ENCODE data around the gene TLE5. TPM values are rescaled to one million over a fixed set of nuclear protein-coding genes. Genes with fewer than 3 reads are reported as not detected.

The TLE5 gene
- total and polyA plus RNA-seq, 2 experiments from 2014 or later: 260 to 308 TPM

DNA sequence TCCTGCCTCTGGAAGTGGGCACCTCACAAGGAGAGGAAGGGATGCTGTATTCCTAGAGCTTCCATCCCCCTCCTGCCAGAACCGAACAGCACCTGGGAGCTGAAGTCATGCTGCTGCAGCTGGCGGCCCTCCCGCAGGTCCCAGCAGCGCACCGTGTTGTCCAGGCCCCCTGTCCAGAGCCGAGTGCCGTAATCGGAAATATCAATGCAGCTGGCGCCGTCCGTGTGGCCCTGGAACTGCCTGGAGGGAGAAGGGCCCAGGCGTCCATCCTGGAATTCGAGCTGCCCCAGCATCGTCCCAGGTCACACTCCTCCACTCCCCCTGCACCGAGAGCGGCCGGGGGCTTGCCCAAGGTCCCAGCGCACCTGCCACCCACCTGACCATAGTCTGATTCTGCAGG lies 57.0 kb downstream of the TLE5 start:
- H3K79me2 ChIP-seq: no peaks in the 10 kb centered on the region
- H3K4me2 ChIP-seq: no peak overlapping the region
- no peaks in the 10 kb centered on the region for H4K20me1 ChIP-seq (ENCODE audit: insufficient read depth, poor library complexity, severe bottlenecking)
- no peak overlapping the region for H3K4me3 ChIP-seq
- 91% methylated on average over 18 of the region's 18 CpGs for WGBS (ENCODE audit: low lambda C conversion rate, missing lambda C conversion rate)
- no peak overlapping the region for H2AFZ ChIP-seq
- DNase-seq (ENCODE audit: low spot score): no peak
- no peak for TF ChIP-seq EZH2 (IDR thresholded peaks at IDR 0.05; ENCODE audit: borderline replicate concordance)
- no peak for TF ChIP-seq CTCF (IDR thresholded peaks at IDR 0.05; ENCODE audit: poor library complexity)
- no peak for TF ChIP-seq EZH2phosphoT487 (IDR thresholded peaks at IDR 0.05; ENCODE audit: low read depth, severe bottlenecking, unreplicated experiment)
- H3K9me2 ChIP-seq (replicated peaks; ENCODE audit: insufficient read depth): no peaks in the 10 kb centered on the region
- H3K4me1 ChIP-seq (ENCODE audit: insufficient read depth): no peaks in the 10 kb centered on the region
- H3K9me3 ChIP-seq (ENCODE audit: low read depth): no peaks in the 10 kb centered on the region
- H3K27ac ChIP-seq: no peak overlapping the region
- no peaks in the 10 kb centered on the region for H3K27me3 ChIP-seq
- H3K36me3 ChIP-seq (replicated peaks; ENCODE audit: insufficient read depth, low read depth): no peaks in the 10 kb centered on the region

DNA sequence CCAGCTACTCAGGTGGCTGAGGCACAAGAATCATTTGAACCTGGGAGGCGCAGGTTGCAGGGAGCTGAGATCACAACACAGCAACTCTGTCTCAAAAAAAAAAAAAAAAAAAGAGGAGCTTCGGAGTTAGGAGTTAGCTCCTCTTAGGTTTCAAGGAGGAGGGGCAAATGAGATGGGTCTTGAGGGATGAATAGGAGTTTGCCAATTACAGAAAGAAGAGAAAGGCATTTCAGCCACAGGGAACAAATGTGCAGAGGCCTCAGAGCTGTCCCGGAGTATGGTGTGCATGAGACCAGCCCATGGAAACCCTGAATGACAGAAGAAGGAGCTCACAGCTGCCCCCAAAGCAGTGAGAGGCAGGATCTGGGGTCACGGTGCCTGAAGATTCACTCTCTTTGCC lies 57.8 kb downstream of the TLE5 start:
- Histone ChIP-seq H3K9me3 (ENCODE audit: low read depth) (no peaks in the 10 kb centered on the region), H3K27me3 (no peaks in the 10 kb centered on the region), H3K4me3 (no peak overlapping the region), H4K20me1 (ENCODE audit: insufficient read depth, poor library complexity, severe bottlenecking) (no peaks in the 10 kb centered on the region), H3K4me1 (ENCODE audit: insufficient read depth) (no peaks in the 10 kb centered on the region), H3K4me2 (no peak overlapping the region), H3K27ac (no peak overlapping the region), H3K9me2 (replicated peaks; ENCODE audit: insufficient read depth) (no peaks in the 10 kb centered on the region), H3K79me2 (no peaks in the 10 kb centered on the region), H3K36me3 (replicated peaks; ENCODE audit: insufficient read depth, low read depth) (no peaks in the 10 kb centered on the region), H2AFZ (no peak overlapping the region)
- 85% methylated on average over 4 of the region's 4 CpGs for WGBS (ENCODE audit: low lambda C conversion rate, missing lambda C conversion rate)
- DNase-seq (ENCODE audit: low spot score): no peak
- TF ChIP-seq EZH2phosphoT487 (IDR thresholded peaks at IDR 0.05; ENCODE audit: low read depth, severe bottlenecking, unreplicated experiment) (no peak), EZH2 (IDR thresholded peaks at IDR 0.05; ENCODE audit: borderline replicate concordance) (no peak), CTCF (IDR thresholded peaks at IDR 0.05; ENCODE audit: poor library complexity) (no peak)

DNA sequence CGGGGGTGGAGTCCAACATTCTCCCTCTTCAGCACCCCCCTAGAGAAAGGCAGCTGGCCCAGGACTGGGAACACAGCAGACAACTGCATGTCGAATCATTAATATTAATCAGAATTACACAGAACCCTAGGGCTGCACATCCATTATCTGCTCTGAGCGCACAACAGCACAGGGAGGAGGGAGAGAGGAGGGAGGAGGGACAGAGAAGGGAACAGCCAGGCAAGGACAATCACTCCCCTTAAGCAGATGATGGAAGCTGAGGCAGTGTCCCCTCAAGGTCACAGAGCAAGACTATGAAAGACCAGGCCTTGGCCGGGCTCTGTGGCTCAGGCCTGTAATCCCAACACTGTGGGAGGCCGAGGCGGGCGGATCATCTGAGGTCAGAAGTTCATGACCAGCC lies 59.2 kb downstream of the TLE5 start:
- Histone ChIP-seq H2AFZ (no peak overlapping the region), H3K9me3 (ENCODE audit: low read depth) (no peaks in the 10 kb centered on the region), H3K9me2 (replicated peaks; ENCODE audit: insufficient read depth) (no peaks in the 10 kb centered on the region), H3K27me3 (no peaks in the 10 kb centered on the region), H3K4me1 (ENCODE audit: insufficient read depth) (no peaks in the 10 kb centered on the region), H3K4me3 (no peak overlapping the region), H3K79me2 (no peaks in the 10 kb centered on the region), H4K20me1 (ENCODE audit: insufficient read depth, poor library complexity, severe bottlenecking) (no peaks in the 10 kb centered on the region), H3K27ac (no peak overlapping the region), H3K36me3 (replicated peaks; ENCODE audit: insufficient read depth, low read depth) (no peaks in the 10 kb centered on the region), H3K4me2 (no peak overlapping the region)
- no peak for TF ChIP-seq EZH2phosphoT487 (IDR thresholded peaks at IDR 0.05; ENCODE audit: low read depth, severe bottlenecking, unreplicated experiment)
- TF ChIP-seq CTCF (IDR thresholded peaks at IDR 0.05; ENCODE audit: poor library complexity): no peak
- DNase-seq (ENCODE audit: low spot score): no peak
- 82% methylated on average over 7 of the region's 7 CpGs for WGBS (ENCODE audit: low lambda C conversion rate, missing lambda C conversion rate)

Other genes starting within 250 kb of the TLE5 start
- gene ZNF554, start 242.6 kb downstream of the TLE5 start, total RNA-seq: 4.0 and 5.3 TPM in 2 replicates
- 5.0 and 5.5 TPM in 2 replicates for gene ZNF554, start 242.6 kb downstream of the TLE5 start, polyA plus RNA-seq
- 6.4 and 7.4 TPM in 2 replicates for gene ZNF555, start 221.0 kb downstream of the TLE5 start, total RNA-seq
- 2.7 and 3.0 TPM in 2 replicates for gene ZNF555, start 221.0 kb downstream of the TLE5 start, polyA plus RNA-seq
- 0.03 TPM in 1 of 2 replicates, not detected in the other for gene ZNF556, start 195.2 kb downstream of the TLE5 start, total RNA-seq
- gene ZNF556, start 195.2 kb downstream of the TLE5 start, polyA plus RNA-seq: not detected in 2 replicates
- gene ZNF57, start 161.6 kb downstream of the TLE5 start, total RNA-seq: 8.4 and 10.0 TPM in 2 replicates
- 12.8 and 13.2 TPM in 2 replicates for gene ZNF57, start 161.6 kb downstream of the TLE5 start, polyA plus RNA-seq
- 3.3 and 3.4 TPM in 2 replicates for gene ZNF77, start 117.5 kb downstream of the TLE5 start, total RNA-seq
- 1.8 and 2.2 TPM in 2 replicates for gene ZNF77, start 117.5 kb downstream of the TLE5 start, polyA plus RNA-seq
- gene TLE6, start 84.9 kb downstream of the TLE5 start, total RNA-seq: 1.2 and 4.7 TPM in 2 replicates
- 1.2 and 3.9 TPM in 2 replicates for gene TLE6, start 84.9 kb downstream of the TLE5 start, polyA plus RNA-seq
- gene TLE2, start 33.2 kb downstream of the TLE5 start, total RNA-seq: 25.4 and 36.2 TPM in 2 replicates
- gene TLE2, start 33.2 kb downstream of the TLE5 start, polyA plus RNA-seq: 71.1 and 82.0 TPM in 2 replicates
- gene GNA11, start 31.9 kb upstream of the TLE5 start, total RNA-seq: 53.8 and 60.2 TPM in 2 replicates
- gene GNA11, start 31.9 kb upstream of the TLE5 start, polyA plus RNA-seq: 100 and 115 TPM in 2 replicates
- gene GNA15, start 73.5 kb upstream of the TLE5 start, total RNA-seq: 0.24 and 1.5 TPM in 2 replicates
- gene GNA15, start 73.5 kb upstream of the TLE5 start, polyA plus RNA-seq: 0.29 and 0.45 TPM in 2 replicates
- gene S1PR4, start 116.3 kb upstream of the TLE5 start, total RNA-seq: 0.07 TPM in 1 of 2 replicates, not detected in the other
- gene S1PR4, start 116.3 kb upstream of the TLE5 start, polyA plus RNA-seq: 0.16 TPM in 1 of 2 replicates, not detected in the other
- gene NCLN, start 123.4 kb upstream of the TLE5 start, total RNA-seq: 42.8 and 44.9 TPM in 2 replicates
- gene NCLN, start 123.4 kb upstream of the TLE5 start, polyA plus RNA-seq: 85.5 and 94.2 TPM in 2 replicates
- 0.03 TPM in 1 of 2 replicates, not detected in the other for gene CELF5, start 162.2 kb upstream of the TLE5 start, total RNA-seq
- 0.17 and 0.90 TPM in 2 replicates for gene CELF5, start 162.2 kb upstream of the TLE5 start, polyA plus RNA-seq

Data from hepatocyte (in vitro differentiated cells).